Stimulated activated CD4-positive, alpha-beta T cell treated with anti-CD3 and anti-CD28 coated beads, Interleukin-15, amount 100 ng/mL, for 24 hours (primary cell): ENCODE measurements around the gene CHAF1B.
"Not testable (repeated sequence)": the region's sequence is repeated elsewhere in the genome, so short reads cannot be mapped to it uniquely, and the experiment has no call there.

Experiments
- DNase-seq: peaks from one replicate; pipeline ENCODE4 v3.0.0-alpha.2; 2020

CHAF1B gene

DNA sequence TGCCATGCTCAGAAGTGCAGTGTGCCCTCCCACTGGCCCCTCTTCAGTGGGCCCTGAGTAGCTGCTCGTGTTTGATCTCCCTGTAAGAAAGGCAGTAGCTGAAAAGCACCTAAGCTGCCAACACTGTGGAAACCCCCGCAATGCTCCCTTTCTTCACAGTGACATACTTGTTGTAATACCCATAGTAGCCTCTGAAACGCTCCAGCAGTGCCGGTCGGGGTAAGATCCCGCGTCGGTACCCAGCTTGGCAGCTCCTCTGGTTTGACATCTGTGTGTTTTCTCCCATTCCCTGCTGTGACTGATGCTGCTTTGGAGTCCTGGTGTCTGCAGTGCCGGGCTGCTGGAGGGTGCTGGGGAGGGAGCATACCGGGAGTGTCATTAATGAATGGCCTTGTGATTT lies 3.6 kb downstream of the CHAF1B start:
- no peak for DNase-seq

DNA sequence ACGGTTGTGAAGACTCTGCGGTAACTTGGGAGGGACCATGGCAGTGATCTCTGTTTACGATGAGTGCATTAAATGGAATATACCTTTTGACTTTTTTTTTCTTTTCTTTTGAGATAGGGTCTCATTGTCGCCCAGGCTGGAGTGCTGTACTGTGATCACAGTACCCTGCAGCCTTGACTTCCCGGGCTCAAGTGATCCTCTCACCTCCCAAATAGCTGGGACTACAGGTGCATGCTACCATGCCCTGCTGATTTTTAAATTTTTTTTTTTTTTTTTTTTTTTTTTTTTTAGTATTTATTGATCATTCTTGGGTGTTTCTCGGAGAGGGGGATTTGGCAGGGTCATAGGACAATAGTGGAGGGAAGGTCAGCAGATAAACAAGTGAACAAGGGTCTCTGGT lies 6.5 kb downstream of the CHAF1B start:
- not testable (repeated sequence) for DNase-seq

DNA sequence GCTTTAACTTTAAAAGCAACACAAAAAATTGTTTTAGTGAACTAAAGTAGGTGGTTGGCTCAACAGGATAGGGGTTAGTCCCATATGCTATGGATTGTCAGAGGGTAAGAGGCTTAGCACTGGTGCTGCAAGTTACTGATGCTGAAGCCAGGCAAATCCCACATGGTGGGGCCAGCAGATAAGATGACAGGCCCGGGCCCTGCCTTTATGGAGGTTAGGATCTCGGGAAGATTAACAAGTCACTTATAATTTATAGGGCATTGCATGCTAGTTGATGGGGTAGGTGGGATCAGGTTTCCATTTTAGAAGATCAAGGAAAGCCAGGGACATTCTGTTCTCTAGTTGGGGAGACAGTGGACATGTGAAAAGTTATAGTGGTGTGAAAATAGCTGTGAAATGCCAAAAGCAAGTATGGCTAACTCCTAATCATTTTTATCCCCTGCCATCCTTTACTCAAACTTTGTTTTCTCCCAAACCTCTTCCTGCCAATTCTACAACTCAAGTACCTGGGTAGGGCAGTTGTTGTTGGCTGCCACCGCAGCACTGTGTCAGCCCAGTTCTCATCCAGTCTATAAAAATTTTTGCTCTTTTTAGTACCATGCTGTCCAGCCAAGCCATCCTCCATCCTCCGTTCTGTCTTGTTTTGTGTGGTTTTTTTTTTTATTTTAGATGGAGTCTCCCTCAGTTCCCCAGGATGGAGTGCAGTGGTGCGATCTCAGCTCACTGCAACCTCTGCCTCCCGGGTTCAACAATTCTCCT lies 10.3 kb downstream of the CHAF1B start:
- DNase-seq, result no peak

DNA sequence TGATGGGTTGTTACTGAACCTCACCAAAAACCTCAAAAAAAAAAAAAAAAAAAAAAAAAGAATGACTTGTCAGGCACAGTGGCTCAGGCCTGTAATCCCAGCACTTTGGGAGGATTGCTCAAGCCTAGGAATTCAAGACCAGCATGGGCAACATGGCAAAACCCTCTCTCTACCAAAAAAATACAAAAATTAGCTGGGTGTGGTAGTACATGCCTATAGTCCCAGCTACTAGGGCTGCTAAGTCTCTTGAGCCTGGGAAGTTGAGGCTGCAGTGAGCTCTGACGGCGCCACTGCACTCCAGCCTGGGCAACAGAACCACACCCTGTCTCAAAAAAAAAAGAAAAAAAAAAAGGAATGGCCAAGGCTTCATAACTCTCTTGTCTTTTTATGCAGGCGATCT lies 11.1 kb downstream of the CHAF1B start:
- DNase-seq, result no peak

DNA sequence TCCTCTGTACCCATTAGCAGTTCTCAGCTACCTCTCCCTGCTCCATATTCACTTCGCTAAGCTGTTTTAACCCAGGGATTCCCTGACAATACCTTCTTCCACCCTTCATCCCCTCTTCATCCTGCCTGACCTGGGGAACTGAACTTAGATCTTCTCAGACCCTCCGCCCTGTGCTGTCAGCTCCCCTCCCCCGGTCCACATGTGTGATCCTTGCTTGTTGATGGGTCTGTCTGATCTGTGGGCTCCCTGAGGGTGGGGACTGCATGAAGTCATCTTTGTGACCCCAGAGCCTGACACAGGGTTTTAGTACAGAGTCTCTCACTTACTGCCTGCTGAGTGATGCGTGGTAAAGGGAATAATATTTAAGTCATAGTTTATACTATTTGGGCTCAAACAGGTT lies 11.8 kb downstream of the CHAF1B start:
- no peak for DNase-seq

DNA sequence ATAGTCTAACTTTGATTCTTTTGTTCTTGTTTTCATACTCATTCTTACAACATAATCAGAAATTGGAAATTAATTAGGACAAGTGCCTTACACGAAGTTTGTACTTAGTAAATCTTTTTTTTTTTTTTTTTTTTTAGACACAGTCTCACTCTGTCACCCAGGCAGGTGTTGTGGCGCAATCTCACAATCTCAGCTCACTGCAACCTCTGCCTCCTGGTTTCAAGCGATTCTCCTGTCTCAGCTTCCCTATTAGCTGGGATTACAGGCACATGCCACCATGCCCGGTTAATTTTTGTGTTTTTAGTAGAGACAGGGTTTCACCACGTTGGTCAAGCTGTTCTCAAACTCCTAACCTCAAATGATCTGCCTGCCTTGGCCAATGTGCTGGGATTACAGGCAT lies 12.4 kb downstream of the CHAF1B start:
- no peak for DNase-seq

DNA sequence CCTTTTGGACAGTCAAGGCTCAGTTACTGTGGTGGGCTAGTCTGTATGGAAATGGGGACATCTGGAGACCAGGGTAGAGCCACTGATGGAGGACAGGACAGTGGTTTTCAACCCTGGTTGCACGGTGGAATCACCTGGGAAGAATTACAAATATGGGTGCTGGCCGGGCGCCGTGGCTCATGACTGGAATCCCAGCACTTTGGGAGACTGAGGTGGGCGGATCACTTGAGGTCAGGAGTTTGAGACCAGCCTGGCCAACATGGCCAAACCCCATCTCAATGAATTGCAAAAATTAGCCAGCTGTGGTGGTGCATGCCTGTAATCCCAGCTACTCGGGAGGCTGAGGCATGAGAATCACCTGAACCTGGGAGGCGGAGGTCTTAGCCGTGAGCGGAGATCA lies 14.5 kb downstream of the CHAF1B start:
- DNase-seq, result not testable (repeated sequence)

DNA sequence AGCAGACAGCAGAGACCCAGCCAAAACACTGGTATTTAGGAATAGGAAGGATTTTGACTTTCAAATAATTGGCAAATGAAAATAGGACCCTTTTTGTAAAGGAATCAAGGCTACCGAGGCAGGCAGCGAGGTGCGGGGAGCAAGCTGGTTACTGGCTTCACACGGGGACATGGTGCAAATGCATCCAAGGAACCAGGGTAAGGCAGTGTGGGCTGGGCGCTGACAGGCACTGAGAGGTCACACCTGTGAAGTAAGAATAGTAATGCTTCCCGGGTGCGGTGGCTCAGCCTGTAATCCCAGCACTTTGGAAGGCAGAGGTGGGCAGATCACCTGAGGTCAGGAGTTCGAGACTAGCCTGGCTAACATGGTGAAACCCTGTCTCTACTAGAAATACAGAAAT lies 15.5 kb downstream of the CHAF1B start:
- no peak for DNase-seq

DNA sequence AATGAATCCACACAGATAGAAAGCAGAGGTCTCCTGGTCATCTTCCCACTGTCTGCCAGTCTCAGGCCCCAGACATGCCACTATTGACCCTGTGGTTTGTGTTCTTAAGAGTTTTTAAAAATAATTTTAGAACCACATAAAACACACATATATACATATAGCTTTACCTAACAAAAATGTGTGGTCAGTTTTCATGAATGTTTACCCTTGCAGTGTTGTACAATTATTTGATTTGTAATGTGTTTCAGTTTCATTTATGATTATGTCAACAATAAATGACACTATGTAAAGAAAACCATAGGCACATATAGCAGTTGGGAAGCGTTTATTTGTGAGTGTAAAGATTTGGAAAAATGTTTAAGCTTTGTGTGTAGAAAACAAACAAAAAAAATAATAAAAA lies 17.1 kb downstream of the CHAF1B start:
- DNase-seq, result no peak

DNA sequence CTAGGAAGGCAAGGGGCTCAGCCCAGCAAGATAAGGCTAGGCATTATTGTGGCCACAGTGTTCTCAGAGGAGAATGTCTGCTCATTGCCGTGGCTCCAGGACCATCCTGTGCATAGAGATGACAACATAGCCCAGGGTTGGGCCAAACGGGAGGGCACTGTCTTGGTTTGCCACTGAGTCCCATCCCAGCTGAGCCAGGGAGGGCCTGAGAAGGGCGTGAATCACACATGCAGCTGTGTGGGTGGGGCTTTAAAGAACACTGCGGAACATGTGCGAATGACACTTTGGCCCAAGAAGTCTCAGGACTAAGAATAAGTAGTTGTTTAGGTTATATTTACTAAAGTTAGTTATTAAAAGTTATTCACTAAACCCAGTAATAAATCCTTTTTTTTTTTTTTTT lies 18.5 kb downstream of the CHAF1B start:
- DNase-seq, result no peak

DNA sequence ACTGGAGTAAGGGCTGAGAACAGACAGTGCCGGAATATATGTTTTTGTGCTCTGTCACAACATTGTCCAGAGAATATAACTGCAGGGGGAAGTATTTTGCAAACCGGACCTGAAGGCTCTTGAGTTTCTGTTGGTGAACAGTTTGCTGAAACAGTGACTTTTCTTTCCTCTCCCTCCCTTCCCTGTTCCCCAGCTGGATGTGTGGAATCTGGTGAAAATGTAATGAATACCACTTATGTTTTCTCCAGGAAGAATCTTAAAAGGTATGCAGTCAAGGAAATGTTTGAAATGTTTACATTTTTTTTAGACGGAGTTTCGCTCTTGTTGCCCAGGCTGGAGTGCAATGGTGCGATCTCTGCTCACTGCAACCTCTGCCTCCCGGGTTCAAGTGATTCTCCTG lies 23.4 kb downstream of the CHAF1B start:
- no peak for DNase-seq

DNA sequence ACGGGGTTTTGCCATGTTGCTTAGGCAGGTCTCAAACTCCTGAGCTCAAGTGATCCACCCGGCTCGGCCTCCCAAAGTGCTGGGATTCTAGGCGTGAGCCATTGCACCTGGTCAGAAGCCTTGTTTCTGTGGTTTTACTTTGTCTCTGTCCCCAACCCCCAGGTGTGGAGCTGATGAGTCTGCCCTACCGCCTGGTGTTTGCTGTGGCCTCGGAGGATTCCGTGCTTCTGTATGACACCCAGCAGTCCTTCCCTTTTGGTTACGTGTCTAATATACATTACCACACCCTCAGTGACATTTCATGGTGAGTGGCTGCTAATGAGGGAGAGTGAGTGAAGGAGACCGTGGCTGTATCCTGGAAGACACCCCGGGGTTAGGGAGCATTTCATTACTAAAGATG lies 26.1 kb downstream of the CHAF1B start:
- DNase-seq, result no peak

DNA sequence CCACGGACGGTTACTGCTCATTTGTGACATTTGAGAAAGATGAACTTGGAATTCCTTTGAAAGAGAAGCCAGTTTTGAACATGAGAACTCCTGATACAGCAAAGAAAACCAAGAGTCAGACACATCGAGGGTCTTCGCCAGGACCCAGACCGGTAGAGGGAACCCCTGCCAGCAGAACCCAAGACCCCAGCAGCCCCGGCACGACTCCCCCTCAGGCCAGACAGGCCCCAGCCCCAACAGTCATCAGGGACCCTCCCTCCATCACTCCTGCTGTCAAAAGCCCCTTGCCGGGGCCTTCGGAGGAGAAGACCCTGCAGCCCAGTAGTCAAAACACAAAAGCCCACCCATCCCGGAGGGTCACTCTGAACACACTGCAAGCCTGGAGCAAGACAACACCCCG lies 27.7 kb downstream of the CHAF1B start:
- no peak for DNase-seq

DNA sequence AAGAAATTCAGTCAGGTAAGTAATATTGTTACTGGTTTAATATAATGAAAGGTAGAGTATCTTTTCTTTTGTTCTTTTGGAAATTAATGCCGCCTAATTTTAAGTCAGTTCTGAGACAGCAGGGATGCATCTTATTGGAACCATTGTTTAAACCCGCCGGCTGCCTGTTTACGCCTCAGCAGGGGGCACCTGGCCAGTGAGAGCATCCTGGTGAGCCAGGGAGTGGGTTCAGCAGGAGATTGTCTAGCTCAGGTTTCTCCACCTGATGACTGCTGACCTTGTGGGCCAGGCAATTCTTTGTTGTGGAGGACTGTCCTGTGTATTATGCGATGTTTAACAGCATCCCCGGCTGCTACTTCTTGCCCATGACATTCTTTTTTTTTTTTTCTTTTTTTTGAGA lies 30.2 kb downstream of the CHAF1B start:
- DNase-seq, result no peak

DNA sequence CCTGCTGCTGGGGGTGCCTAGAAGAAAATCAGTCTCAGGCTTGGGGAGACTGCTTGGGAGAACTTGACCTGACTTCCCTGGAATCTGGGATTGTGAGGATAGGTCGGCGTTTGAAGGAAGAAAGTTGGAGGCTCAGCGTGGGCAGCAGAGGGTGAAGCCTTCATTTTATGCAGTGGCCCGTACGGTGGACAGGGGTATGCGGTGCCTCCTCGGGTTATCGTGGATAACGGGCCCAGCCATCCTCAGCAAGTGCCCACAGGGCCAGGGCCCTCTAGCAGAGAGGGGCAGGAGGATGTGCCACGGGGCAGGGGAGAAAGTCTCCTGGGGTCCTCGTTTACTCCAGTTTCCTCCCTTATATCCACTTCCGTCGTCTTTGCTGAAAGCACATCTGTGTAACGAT lies 34.0 kb downstream of the CHAF1B start:
- DNase-seq, result no peak

DNA sequence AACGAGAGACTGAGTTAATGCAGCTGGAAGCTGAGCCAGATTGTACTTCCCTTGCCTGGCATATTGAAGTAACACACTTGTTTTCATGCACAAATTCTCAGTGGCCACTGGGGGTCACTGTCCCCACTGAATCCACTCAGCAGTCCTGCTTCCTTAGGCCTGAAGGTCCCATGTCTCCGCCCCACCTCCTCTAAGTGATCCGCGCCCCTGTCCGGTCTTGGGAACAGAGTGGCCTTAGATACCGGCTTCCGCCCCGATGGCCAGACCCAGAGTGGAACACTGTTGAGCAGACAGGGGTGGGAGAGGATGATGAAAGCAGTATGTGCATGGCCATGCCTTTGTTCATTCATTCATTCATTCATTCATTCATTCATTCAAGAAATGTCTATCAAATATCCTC lies 34.8 kb downstream of the CHAF1B start:
- peak; percentile 64 for DNase-seq

DNA sequence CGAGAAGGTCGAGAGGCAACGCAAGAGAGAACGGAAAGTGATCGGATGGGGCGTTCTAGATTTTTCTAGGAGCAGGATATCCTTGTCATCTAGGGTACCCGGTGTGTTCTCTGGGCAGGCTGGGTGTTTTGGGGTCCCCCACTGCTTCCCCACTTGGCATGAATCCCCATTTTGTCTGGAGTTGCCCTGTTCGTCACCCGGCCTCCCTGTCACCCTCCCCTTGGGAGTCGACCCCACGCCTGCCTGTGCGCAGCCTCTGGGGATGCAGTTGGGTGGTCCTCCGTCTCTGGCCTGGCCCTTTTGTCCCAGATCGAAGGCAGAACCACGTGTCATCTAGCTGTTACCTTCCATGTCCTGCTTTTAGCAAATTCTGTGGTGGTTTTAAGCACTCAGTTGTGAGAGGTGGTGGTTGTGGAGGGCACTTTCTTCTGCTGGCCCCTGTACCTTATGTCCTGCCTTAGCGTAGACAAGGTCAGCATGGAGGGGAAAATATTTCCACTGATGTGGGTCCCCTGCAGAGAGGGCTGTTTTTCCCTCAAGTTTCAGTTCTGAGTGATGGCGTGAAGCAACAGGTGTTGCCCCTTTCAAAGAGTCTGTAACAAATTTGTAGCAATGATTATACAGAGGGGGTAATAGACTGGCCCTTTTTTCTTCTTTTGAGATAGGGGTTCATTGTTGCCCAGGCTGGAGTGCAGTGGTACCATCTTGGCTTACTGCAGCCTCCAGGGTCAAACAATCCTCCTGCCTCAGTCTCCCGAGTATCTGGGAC lies 35.6 kb downstream of the CHAF1B start:
- no peak for DNase-seq

DNA sequence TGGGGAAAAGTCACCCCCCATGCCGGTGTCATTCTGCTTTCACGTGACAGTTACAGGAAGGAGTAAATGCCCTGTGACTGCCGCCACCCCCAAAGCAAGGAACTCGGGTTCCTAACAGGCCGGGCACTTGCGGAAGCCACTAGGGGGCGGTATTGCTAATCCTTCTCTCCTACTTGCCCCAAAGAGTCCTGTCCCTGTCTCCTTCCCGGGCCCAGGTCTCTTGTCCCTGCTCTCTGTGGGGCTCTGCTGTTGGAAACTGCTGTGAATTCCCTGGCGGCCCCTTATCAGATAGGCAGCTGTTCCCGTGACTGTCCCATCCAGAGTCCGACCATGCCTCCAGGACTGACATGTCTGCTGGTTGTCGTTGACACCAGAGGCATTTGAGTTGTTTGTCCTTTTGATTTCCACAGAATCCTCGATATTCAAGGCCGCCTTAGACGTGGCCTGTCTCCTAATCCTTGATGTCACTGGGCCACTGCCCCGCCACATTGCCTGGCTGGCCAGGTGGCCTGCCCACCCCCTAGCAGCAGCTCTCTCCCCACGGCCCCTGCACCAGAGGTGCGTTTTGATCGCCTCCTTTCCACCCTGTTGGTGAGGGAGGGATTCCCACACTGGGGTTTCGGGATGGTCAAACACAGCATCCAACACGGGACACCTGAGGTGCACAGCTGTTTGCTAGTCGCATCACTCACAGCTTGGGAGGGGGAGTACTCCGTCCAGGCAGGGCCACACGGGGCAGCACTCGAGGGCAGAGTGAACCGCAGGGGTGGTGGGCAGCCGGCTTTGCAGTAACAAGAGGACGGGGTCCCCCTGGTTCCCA lies 37.3 kb downstream of the CHAF1B start:
- peak; percentile 57 for DNase-seq

DNA sequence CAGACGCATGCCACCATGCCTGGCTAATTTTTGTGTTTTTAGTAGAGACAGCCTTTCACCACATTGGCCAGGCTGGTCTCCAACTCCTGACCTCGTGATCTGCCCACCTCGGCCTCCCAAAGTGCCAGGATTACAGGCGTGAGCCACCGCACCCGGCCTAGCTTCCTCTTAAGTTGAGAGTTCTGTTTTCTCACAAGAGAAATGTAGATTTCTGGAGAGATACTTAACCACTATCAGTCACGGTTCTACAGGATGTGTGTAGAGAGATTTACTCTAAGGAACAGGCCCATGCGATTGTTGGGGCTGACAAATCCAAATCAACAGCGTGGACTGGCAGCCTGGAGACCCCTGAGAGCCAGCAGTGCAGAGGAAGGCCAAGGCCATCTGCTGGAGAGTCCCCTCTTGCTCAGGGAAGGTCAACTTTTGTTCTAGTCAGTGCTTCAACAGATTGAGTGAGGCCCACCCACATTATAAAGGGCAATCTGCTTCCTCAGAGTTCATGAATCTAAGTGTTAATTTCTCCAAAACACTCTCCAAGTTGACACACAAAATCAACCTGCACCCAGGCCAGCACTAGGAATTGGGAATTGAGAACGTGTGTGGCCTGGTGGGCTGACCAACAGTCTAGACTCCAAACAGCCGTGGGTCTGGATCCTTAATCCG lies 38.7 kb downstream of the CHAF1B start:
- DNase-seq, result no peak

DNA sequence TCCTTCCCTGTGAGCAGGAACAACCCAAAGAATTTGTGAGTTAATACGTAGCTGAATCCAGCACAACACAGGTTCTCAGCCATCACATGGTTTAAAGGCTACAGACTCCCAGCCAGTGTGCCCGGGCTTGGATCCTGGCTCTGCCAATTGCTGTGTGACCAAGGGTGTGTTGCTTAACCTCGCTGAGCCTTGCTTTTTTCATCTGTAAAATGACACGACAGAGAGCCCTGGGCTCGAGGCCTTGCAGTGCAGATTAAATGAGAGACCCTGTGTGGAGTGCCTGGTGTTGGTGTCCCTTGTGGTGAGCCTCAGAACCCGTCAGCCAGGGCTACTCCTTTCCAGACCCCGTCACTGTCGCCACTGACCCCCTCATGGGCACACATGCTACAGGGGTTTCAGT lies 39.4 kb downstream of the CHAF1B start:
- DNase-seq, result no peak

DNA sequence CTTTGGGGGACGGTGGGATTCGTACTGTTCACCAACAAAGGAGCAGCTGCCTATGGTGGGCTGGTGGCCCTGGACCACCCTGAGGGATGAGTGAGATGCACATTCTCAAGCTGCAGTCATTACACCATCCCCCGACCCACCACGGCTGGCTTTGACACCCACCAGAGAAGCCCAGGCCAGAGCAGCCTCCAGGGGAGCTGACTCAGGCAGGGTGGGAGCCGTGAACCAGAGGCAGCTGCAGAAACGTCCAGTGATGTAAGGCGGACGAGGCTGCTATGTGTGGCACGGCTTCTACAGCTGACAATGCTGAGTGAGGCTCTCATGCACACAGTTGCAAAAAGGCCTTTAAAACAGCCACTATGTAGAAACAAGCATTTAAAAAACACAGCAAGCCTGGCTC lies 40.1 kb downstream of the CHAF1B start:
- no peak for DNase-seq

DNA sequence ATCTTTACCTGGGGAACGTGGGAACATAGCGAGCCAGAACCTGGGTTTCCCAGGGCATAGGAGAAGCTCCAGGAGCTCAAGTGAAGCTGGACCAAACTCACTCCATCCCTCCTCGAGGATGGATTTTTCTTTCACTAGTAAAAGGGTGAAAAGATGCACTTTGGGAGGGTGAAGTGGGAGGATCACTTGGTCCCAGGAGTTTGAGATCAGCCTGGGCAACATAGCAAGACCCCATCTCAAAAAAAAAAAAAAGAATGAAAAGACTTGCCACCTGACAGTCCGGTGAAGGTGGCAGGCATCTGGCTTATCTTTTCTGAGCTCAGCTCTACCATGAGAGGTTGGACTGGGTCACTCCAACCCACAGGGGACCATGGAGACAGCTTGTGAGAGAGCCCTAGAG lies 42.3 kb downstream of the CHAF1B start:
- no peak for DNase-seq

DNA sequence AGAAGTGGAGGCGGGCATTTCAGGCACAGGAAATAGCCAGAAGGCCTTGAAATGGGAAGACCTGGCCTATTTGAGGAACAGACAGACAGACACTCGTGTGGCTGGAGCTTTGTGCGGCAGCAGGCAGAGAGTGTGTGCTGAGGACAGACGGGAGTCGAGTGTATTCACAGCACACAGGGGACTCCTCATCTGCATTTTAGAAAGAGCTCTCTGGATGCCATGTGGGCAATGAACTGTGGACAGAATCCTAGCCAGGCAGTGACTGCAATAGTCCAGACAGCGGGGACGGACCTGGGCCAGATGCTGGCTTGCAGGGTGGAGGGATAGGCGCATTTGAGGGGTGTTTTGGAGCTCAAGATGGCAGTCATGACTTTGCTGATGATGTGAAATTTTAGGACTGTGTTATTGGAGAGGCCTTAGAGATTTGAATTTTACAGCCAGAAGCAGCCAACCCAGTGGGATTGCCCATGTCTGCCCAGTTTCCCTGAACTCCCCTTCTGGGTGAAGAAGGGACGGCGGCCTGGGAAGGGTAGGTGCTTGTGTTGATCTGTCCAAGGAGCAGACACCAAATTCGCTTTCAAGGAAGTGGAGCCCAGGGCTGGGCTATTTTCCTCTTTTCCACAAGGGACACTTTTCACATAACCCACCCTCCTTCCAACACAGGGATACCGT lies 43.7 kb downstream of the CHAF1B start:
- DNase-seq, result no peak
